IgD-negative memory B cell (primary cell): ENCODE results near the gene CEP72. TPM values are rescaled to one million over a fixed set of nuclear protein-coding genes. Genes with fewer than 3 reads are reported as not detected.
A peak's percentile ranks its signal among the peaks of the same experiment; 100 is the strongest.

Experiments used
- H3K27ac Mint-ChIP-seq, 3 donors: one replicate each; pipeline ENCODE4 v1.8.0; 2020 to 2022; ENCODE audit warnings: mild to moderate bottlenecking in 3 of 3, mixed read lengths in 3 of 3, moderate library complexity in 1 of 3
- H3K27me3 Mint-ChIP-seq: one replicate; pipeline ENCODE4 v1.8.0; 2021; ENCODE audit warnings: mixed read lengths
- H3K36me3 Mint-ChIP-seq: one replicate; pipeline ENCODE4 v1.8.0; 2020; ENCODE audit warnings: mild to moderate bottlenecking, mixed read lengths
- H3K4me1 Mint-ChIP-seq, 3 donors: one replicate each; pipeline ENCODE4 v1.8.0; 2020 to 2022; ENCODE audit warnings: mixed read lengths in 3 of 3, mild to moderate bottlenecking in 1 of 3
- H3K4me3 Mint-ChIP-seq, 4 donors: one replicate each; pipeline ENCODE4 v1.8.0; 2020 to 2022; ENCODE audit warnings: mild to moderate bottlenecking in 4 of 4, mixed read lengths in 4 of 4, moderate library complexity in 3 of 4
- H3K9me3 Mint-ChIP-seq, 3 donors: one replicate each; pipeline ENCODE4 v1.8.0; 2020 to 2021; ENCODE audit warnings: mixed read lengths in 3 of 3, mild to moderate bottlenecking in 1 of 3
- polyA plus RNA-seq: library from polyadenylated mRNA; unstranded; fragments of 300-500 nt; fragmentation: Illumina TruSeq; gene quantifications from one replicate; pipeline ENCODE4 v1.2.3, GENCODE V29; 2021

CEP72 gene
- polyA plus RNA-seq, 1 donor from 2014 or later, result 5.4 TPM

GRCh38 chr5:585962-586628 lies 26.0 kb upstream of the CEP72 start:
- H3K27me3 Mint-ChIP-seq, result peaks cover 18% of the 10 kb centered on the region

GRCh38 chr5:586751-587285 lies 25.3 kb upstream of the CEP72 start:
- no peak overlapping the region for H3K4me3 Mint-ChIP-seq
- no peaks in the 10 kb centered on the region for H3K36me3 Mint-ChIP-seq
- H3K27ac Mint-ChIP-seq, result no peak overlapping the region
- peaks cover 0 to 10% (median 8%) of the 10 kb centered on the region in 3 donors for H3K9me3 Mint-ChIP-seq
- H3K27me3 Mint-ChIP-seq, result peaks cover 18% of the 10 kb centered on the region
- no peaks in the 10 kb centered on the region for H3K4me1 Mint-ChIP-seq

More at GRCh38 chr5:585962-586628, 26.0 kb upstream of the CEP72 start:
- Mint-ChIP-seq H3K27ac (no peak overlapping the region), H3K36me3 (no peaks in the 10 kb centered on the region), H3K4me3 (no peak overlapping the region), H3K4me1 (no peaks in the 10 kb centered on the region), H3K9me3 (peaks cover 0 to 8% (median 6%) of the 10 kb centered on the region in 3 donors)

- Mint-ChIP-seq H3K27ac (no peak overlapping the region), H3K27me3 (peaks cover 14% of the 10 kb centered on the region), H3K4me3 (no peak overlapping the region), H3K36me3 (no peaks in the 10 kb centered on the region), H3K4me1 (no peaks in the 10 kb centered on the region), H3K9me3 (peaks cover 0 to 10% (median 8%) of the 10 kb centered on the region in 3 donors)
These were observed 24.7 kb upstream of the CEP72 start for GRCh38 chr5:587403-587802.

GRCh38 chr5:588406-588995 lies 23.6 kb upstream of the CEP72 start:
- no peak overlapping the region for H3K27ac Mint-ChIP-seq

GRCh38 chr5:589173-589572 lies 23.0 kb upstream of the CEP72 start:
- H3K27me3 Mint-ChIP-seq, result peaks cover 4% of the 10 kb centered on the region
- no peaks in the 10 kb centered on the region for H3K36me3 Mint-ChIP-seq

More at GRCh38 chr5:588406-588995, 23.6 kb upstream of the CEP72 start:
- H3K27me3 Mint-ChIP-seq, result peaks cover 5% of the 10 kb centered on the region
- peaks cover 0 to 9% (median 8%) of the 10 kb centered on the region in 3 donors for H3K9me3 Mint-ChIP-seq
- no peaks in the 10 kb centered on the region for H3K4me1 Mint-ChIP-seq
- H3K4me3 Mint-ChIP-seq, result no peak overlapping the region
- no peaks in the 10 kb centered on the region for H3K36me3 Mint-ChIP-seq

GRCh38 chr5:589588-589987 lies 22.6 kb upstream of the CEP72 start:
- Mint-ChIP-seq H3K4me3 (no peak overlapping the region), H3K27ac (no peak overlapping the region), H3K9me3 (peaks cover 0 to 9% (median 8%) of the 10 kb centered on the region in 3 donors), H3K36me3 (no peaks in the 10 kb centered on the region), H3K4me1 (no peaks in the 10 kb centered on the region), H3K27me3 (peaks cover 4% of the 10 kb centered on the region)

More at GRCh38 chr5:589173-589572, 23.0 kb upstream of the CEP72 start:
- Mint-ChIP-seq H3K4me3 (no peak overlapping the region), H3K27ac (no peak overlapping the region), H3K4me1 (no peaks in the 10 kb centered on the region), H3K9me3 (peaks cover 0 to 9% (median 8%) of the 10 kb centered on the region in 3 donors)

GRCh38 chr5:590346-590745 lies 21.8 kb upstream of the CEP72 start:
- Mint-ChIP-seq H3K27me3 (peaks cover 6% of the 10 kb centered on the region), H3K4me3 (no peak overlapping the region), H3K9me3 (peaks cover 0 to 9% (median 8%) of the 10 kb centered on the region in 3 donors), H3K36me3 (no peaks in the 10 kb centered on the region), H3K27ac (no peak overlapping the region), H3K4me1 (no peaks in the 10 kb centered on the region)

- no peak overlapping the region for H3K27ac Mint-ChIP-seq
- H3K36me3 Mint-ChIP-seq, result no peaks in the 10 kb centered on the region
- no peak overlapping the region for H3K4me3 Mint-ChIP-seq
- no peaks in the 10 kb centered on the region for H3K4me1 Mint-ChIP-seq
- H3K9me3 Mint-ChIP-seq, result peaks cover 0 to 9% (median 8%) of the 10 kb centered on the region in 3 donors
- H3K27me3 Mint-ChIP-seq, result peaks cover 4% of the 10 kb centered on the region
These were observed 20.4 kb upstream of the CEP72 start for GRCh38 chr5:591746-592145.

- peaks cover 0 to 9% (median 8%) of the 10 kb centered on the region in 3 donors for H3K9me3 Mint-ChIP-seq
- H3K4me3 Mint-ChIP-seq, result no peak overlapping the region
- no peaks in the 10 kb centered on the region for H3K4me1 Mint-ChIP-seq
- peaks cover 4% of the 10 kb centered on the region for H3K27me3 Mint-ChIP-seq
- H3K27ac Mint-ChIP-seq, result no peak overlapping the region
- no peaks in the 10 kb centered on the region for H3K36me3 Mint-ChIP-seq
These were observed 20.0 kb upstream of the CEP72 start for GRCh38 chr5:592158-592557.

- Mint-ChIP-seq H3K4me3 (no peak overlapping the region), H3K27ac (no peak overlapping the region), H3K27me3 (peaks cover 6% of the 10 kb centered on the region), H3K36me3 (no peaks in the 10 kb centered on the region), H3K4me1 (peaks cover 0 to 3% (median 0%) of the 10 kb centered on the region in 3 donors), H3K9me3 (peaks cover 0 to 9% (median 8%) of the 10 kb centered on the region in 3 donors)
These were observed 18.6 kb upstream of the CEP72 start for GRCh38 chr5:593511-593910.

GRCh38 chr5:594226-594860 lies 17.8 kb upstream of the CEP72 start:
- peaks cover 9% of the 10 kb centered on the region for H3K27me3 Mint-ChIP-seq
- H3K27ac Mint-ChIP-seq, result peak overlapping the region in 1 of 3 donors; percentile 4
- H3K4me1 Mint-ChIP-seq, result peaks cover 0 to 3% (median 0%) of the 10 kb centered on the region in 3 donors
- no peak overlapping the region for H3K4me3 Mint-ChIP-seq
- peaks cover 0 to 8% (median 6%) of the 10 kb centered on the region in 3 donors for H3K9me3 Mint-ChIP-seq
- no peaks in the 10 kb centered on the region for H3K36me3 Mint-ChIP-seq

GRCh38 chr5:595285-595875 lies 16.8 kb upstream of the CEP72 start:
- H3K9me3 Mint-ChIP-seq, result peaks cover 0 to 6% (median 3%) of the 10 kb centered on the region in 3 donors
- H3K36me3 Mint-ChIP-seq, result no peaks in the 10 kb centered on the region
- peaks cover 0 to 3% (median 0%) of the 10 kb centered on the region in 3 donors for H3K4me1 Mint-ChIP-seq
- no peak overlapping the region for H3K4me3 Mint-ChIP-seq
- H3K27me3 Mint-ChIP-seq, result peaks cover 14% of the 10 kb centered on the region
- H3K27ac Mint-ChIP-seq, result no peak overlapping the region

- Mint-ChIP-seq H3K27ac (no peak overlapping the region), H3K9me3 (peaks cover 0 to 5% (median 0%) of the 10 kb centered on the region in 3 donors), H3K27me3 (peaks cover 24% of the 10 kb centered on the region), H3K4me3 (no peak overlapping the region), H3K4me1 (peaks cover 0 to 3% (median 0%) of the 10 kb centered on the region in 3 donors), H3K36me3 (no peaks in the 10 kb centered on the region)
These were observed 14.1 kb upstream of the CEP72 start for GRCh38 chr5:597871-598563.

GRCh38 chr5:598564-598890 lies 13.6 kb upstream of the CEP72 start:
- peaks cover 29% of the 10 kb centered on the region for H3K27me3 Mint-ChIP-seq
- no peak overlapping the region for H3K4me3 Mint-ChIP-seq

More at GRCh38 chr5:598564-598890, 13.6 kb upstream of the CEP72 start:
- H3K36me3 Mint-ChIP-seq, result no peaks in the 10 kb centered on the region
- peak overlapping the region in 1 of 3 donors; percentile 71 for H3K27ac Mint-ChIP-seq
- peaks cover 0 to 3% (median 0%) of the 10 kb centered on the region in 3 donors for H3K4me1 Mint-ChIP-seq
- H3K9me3 Mint-ChIP-seq, result peaks cover 0 to 5% (median 0%) of the 10 kb centered on the region in 3 donors
